GM12878 (cell line): ENCODE data around the gene SAMSN1. TPM values are rescaled to one million over a fixed set of nuclear protein-coding genes. Genes with fewer than 3 reads are reported as not detected.
A peak's percentile ranks its signal among the peaks of the same experiment; 100 is the strongest.

ENCODE experiments used
- ATAC-seq: fragments of 200-7000 bp; cut with Tn5 transposase; 3 replicates; pipeline ENCODE4 v1.9.1; 2020; ENCODE audit warnings: mild to moderate bottlenecking, moderate library complexity
- BruUV-seq: library from RNA; stranded (reverse); fragments of 400-500 nt; replicated peaks from 2 replicates; lab custom pipeline; 2021; lab: Mats Ljungman, UMichigan
- CTCF ChIA-PET: fragments of 300-600 bp; sonication (Branson Sonifier 250); formaldehyde crosslinking; extraction: SDS; loops from one replicate; lab custom pipeline; 2021; ENCODE audit warnings: inconsistent platforms; lab: Yijun Ruan, JAX
- POLR2A ChIA-PET: fragments of 350-600 bp; formaldehyde crosslinking; extraction: SDS; loops from one replicate; lab custom pipeline; 2021; ENCODE audit warnings: inconsistent platforms; lab: Charles Lee
- RAD21 ChIA-PET: fragments of 300-600 bp; sonication (Branson Sonifier 250); formaldehyde crosslinking; loops from one replicate; lab custom pipeline; 2023; ENCODE audit warnings: antibody characterized with exemption; ENCODE audit not compliant: unreplicated experiment; lab: Charles Lee
- SMC1A ChIA-PET: fragments of 300-600 bp; sonication (Branson Sonifier 250); formaldehyde crosslinking; loops from one replicate; lab custom pipeline; 2023; ENCODE audit not compliant: unreplicated experiment, uncharacterized antibody; lab: Charles Lee
- DNase-seq: peaks from one replicate; pipeline ENCODE4 v3.0.0-alpha.2; 2011; ENCODE audit warnings: low read depth, low spot score
- FAIRE-seq: peaks from 3 replicates; lab custom pipeline; 2011; peaks lifted over from hg19 to GRCh38; lab: Jason Lieb, UNC
- H2AFZ ChIP-seq: 2 replicates; pipeline ENCODE4 v1.6.0; 2011; ENCODE audit warnings: low read depth, low read length, control low read depth; ENCODE audit not compliant: control insufficient read depth
- H3K27ac ChIP-seq: 2 replicates; pipeline ENCODE4 v1.5.1; 2011; ENCODE audit warnings: control low read depth; ENCODE audit not compliant: control insufficient read depth, insufficient read depth
- H3K27me3 ChIP-seq, 2 experiments: replicated peaks in 1 of 2; 2 replicates each; pipeline versions ENCODE4 v1.6.0 to v1.6.1; 2011; ENCODE audit warnings: low read length in 1 of 2; ENCODE audit not compliant: control insufficient read depth in 2 of 2, insufficient read depth in 2 of 2
- H3K36me3 ChIP-seq, 2 experiments: 2 replicates each; pipeline ENCODE4 v1.5.1; 2011; ENCODE audit warnings: low read length in 1 of 2; ENCODE audit not compliant: control insufficient read depth in 2 of 2, insufficient read depth in 2 of 2
- H3K4me1 ChIP-seq: 2 replicates; pipeline ENCODE4 v1.6.1; 2011; ENCODE audit warnings: mild to moderate bottlenecking, low read length, moderate library complexity, mixed read lengths; ENCODE audit not compliant: control insufficient read depth, insufficient read depth
- H3K4me2 ChIP-seq: 2 replicates; pipeline ENCODE4 v1.6.0; 2011; ENCODE audit warnings: control low read depth; ENCODE audit not compliant: control insufficient read depth, insufficient read depth
- H3K4me3 ChIP-seq: fragments of 200-600 bp; sonication (generic); 2 replicates; pipeline ENCODE4 v1.5.1; 2016
- H3K79me2 ChIP-seq: 2 replicates; pipeline ENCODE4 v1.6.0; 2011; ENCODE audit warnings: low read length; ENCODE audit not compliant: control insufficient read depth, insufficient read depth
- H3K9ac ChIP-seq: 2 replicates; pipeline ENCODE4 v1.8.0; 2011; ENCODE audit warnings: low read length, control low read depth, mixed read lengths; ENCODE audit not compliant: control insufficient read depth, insufficient read depth
- H3K9me3 ChIP-seq: replicated peaks from 3 replicates; pipeline ENCODE4 v1.5.1; 2011; ENCODE audit warnings: mild to moderate bottlenecking, low read length; ENCODE audit not compliant: control insufficient read depth, insufficient read depth
- H4K20me1 ChIP-seq: 2 replicates; pipeline ENCODE4 v1.6.0; 2011; ENCODE audit not compliant: control insufficient read depth, insufficient read depth
- BHLHE40 ChIP-seq, 2 experiments: fragments of 450-650 bp in 1 of 2; IDR thresholded peaks; 2 replicates each; pipeline ENCODE4 v1.6.1; 2011 to 2017; ENCODE audit warnings: low read depth in 2 of 2, borderline replicate concordance in 1 of 2, improper control_type of control experiment in 1 of 2, low read length in 1 of 2, mild to moderate bottlenecking in 1 of 2
- HDAC2 ChIP-seq: fragments of 200-600 bp; sonication (generic); IDR thresholded peaks from 2 replicates; pipeline ENCODE4 v1.6.1; 2017
- IKZF2 ChIP-seq, 2 experiments: fragments of 450-650 bp; IDR thresholded peaks; 2 replicates each; pipeline ENCODE4 v1.6.1; 2017; ENCODE audit warnings: mild to moderate bottlenecking in 2 of 2, moderate library complexity in 2 of 2
- NR2C2 ChIP-seq: IDR thresholded peaks from 2 replicates; pipeline ENCODE4 v1.6.1; 2011; ENCODE audit warnings: borderline replicate concordance, low read depth; ENCODE audit not compliant: control insufficient read depth, insufficient read length
- REST ChIP-seq: IDR thresholded peaks from 2 replicates; pipeline ENCODE4 v1.6.1; 2012; ENCODE audit warnings: mild to moderate bottlenecking, low read depth, low read length
- SMAD5 ChIP-seq: IDR thresholded peaks from 2 replicates; pipeline ENCODE4 v1.6.1; 2016; ENCODE audit warnings: antibody characterized with exemption, low read depth
- TCF12 ChIP-seq: IDR thresholded peaks from 2 replicates; pipeline ENCODE4 v1.6.1; 2011; ENCODE audit warnings: low read depth, mild to moderate bottlenecking, low read length
- ZBTB11 ChIP-seq: fragments of 450-650 bp; formaldehyde crosslinking; IDR thresholded peaks from 2 replicates; pipeline ENCODE4 v1.5.0; 2022; ENCODE audit warnings: mild to moderate bottlenecking, missing genetic modification characterization
- ZNF217 ChIP-seq: fragments of 450-650 bp; IDR thresholded peaks from 2 replicates; pipeline ENCODE4 v1.6.1; 2017; ENCODE audit warnings: antibody characterized with exemption, mild to moderate bottlenecking
- WGBS: methylation state at CpG from one replicate; pipeline ENCODE4 v1.1.6; 2016; ENCODE audit warnings: low lambda C conversion rate; ENCODE audit not compliant: insufficient replicate concordance, insufficient coverage; ENCODE audit errors: missing lambda C conversion rate; 5-methylcytosine and 5-hydroxymethylcytosine counted together
- in situ Hi-C: fragments of 300-500 bp; cut with MboI; formaldehyde crosslinking; loops from 9 replicates; pipeline ENCODE4 v1.14.3; 2018; ENCODE audit warnings: mixed read lengths
- intact Hi-C: fragments of 100-400 bp; cut with micrococcal nuclease; formaldehyde crosslinking; loops from one replicate; pipeline ENCODE4 v1.14.2; 2022; ENCODE audit not compliant: unreplicated experiment
- polyA plus RNA-seq, 11 experiments: library from polyadenylated mRNA; depleted of rRNA in 4 of 11; unstranded in 6 of 11; stranded (reverse) in 5 of 11; fragments of >200 nt; fragmentation: Nextera tagmentation in 4 of 11; fragmentation: Illumina TruSeq in 1 of 11; extraction: Ambion mirVana in 4 of 11; extraction: Trizol in 1 of 11; gene quantifications; 1 replicate in 1 of 11; 2 replicates in 10 of 11; pipeline versions ENCODE4 v1.2.1 to v1.2.3, GENCODE V29; 2011 to 2016; ENCODE audit warnings: inconsistent platforms in 2 of 11, missing spikeins in 2 of 11, low read depth in 1 of 11
- total RNA-seq, 4 experiments: library from RNA; depleted of rRNA in 3 of 4; stranded (reverse); fragments of >200 nt in 3 of 4; fragmentation: Illumina TruSeq in 1 of 4; extraction: Trizol in 1 of 4; gene quantifications; 2 replicates each; pipeline versions ENCODE4 v1.2.1 to v1.2.3, GENCODE V29; 2013 to 2021

SAMSN1 gene
- total and polyA plus RNA-seq, 10 of the 15 experiments (the other 5 are each of a cell fraction or from before 2014, with no cell fraction given) = 23.2 to 102 (median 44.9) TPM

GRCh38 chr21:14533499-14534428 is 12.4 kb downstream of the SAMSN1 start:
- peak overlapping the region; percentile 61; the same call in 1 of the 2 replicates for H3K4me3 ChIP-seq
- in situ Hi-C loops = loop anchor here (5.0 kb wide), 2 partner anchors 81 to 154 kb away; no protein-coding TSS in a partner anchor
- intact Hi-C loops = loop anchor here (1.0 to 5.0 kb wide), 5 partner anchors 59 to 229 kb away; no protein-coding TSS in a partner anchor
- ChIA-PET SMC1A (interaction anchor here (0.6 to 11.7 kb wide), 20 partner anchors 9 to 238 kb away, joined by 3 to 100 read pairs (median 4); no protein-coding TSS in a partner anchor), CTCF (interaction anchor here (0.5 to 2.4 kb wide), 10 partner anchors 8 to 204 kb away, joined by 3 to 9 read pairs (median 4); no protein-coding TSS in a partner anchor), POLR2A (interaction anchor here (0.9 to 1.5 kb wide), 4 partner anchors 8 to 80 kb away, joined by 3 to 6 read pairs (median 4); no protein-coding TSS in a partner anchor), RAD21 (interaction anchor here (0.6 to 5.5 kb wide), 16 partner anchors 9 to 302 kb away, joined by 3 to 60 read pairs (median 5); no protein-coding TSS in a partner anchor)
- no peak overlapping the region for H2AFZ ChIP-seq
- WGBS = 2% methylated on average over 6 of the region's 6 CpGs
- peak; percentile 61 for FAIRE-seq
- H3K4me2 ChIP-seq = peak overlapping the region; percentile 86
- no peaks in the 10 kb centered on the region for H4K20me1 ChIP-seq
- H3K27me3 ChIP-seq = no peaks in the 10 kb centered on the region
- H3K36me3 ChIP-seq = no peaks in the 10 kb centered on the region
- peak; percentile 89 for ATAC-seq
- H3K79me2 ChIP-seq = peaks cover 91% of the 10 kb centered on the region
- H3K4me1 ChIP-seq = peaks cover 15% of the 10 kb centered on the region; the same call in 1 of the 2 replicates
- peak; percentile 56 for DNase-seq
- peak overlapping the region; percentile 78 for H3K27ac ChIP-seq
- BruUV-seq = TSS peak; percentile 6
- peaks cover 16% of the 10 kb centered on the region for H3K9me3 ChIP-seq
- H3K9ac ChIP-seq = peak overlapping the region; percentile 29
- TF ChIP-seq SMAD5 (no peak), IKZF2 (IDR thresholded peaks at IDR 0.05) (peak; percentile 92), HDAC2 (no peak), TCF12 (no peak), BHLHE40 (IDR thresholded peaks at IDR 0.05; ENCODE audit: borderline replicate concordance in 1 of 2, low read depth in 2 of 2, low read length in 1 of 2) (peak; percentile 22 to 34; a peak in 1 of 4 replicates), REST (no peak), NR2C2 (no peak), ZBTB11 (CRISPR knock-in tag) (no peak), ZNF217 (peak; percentile 98)
